Measurements from ENCODE around the gene AP1G2.

DNA sequence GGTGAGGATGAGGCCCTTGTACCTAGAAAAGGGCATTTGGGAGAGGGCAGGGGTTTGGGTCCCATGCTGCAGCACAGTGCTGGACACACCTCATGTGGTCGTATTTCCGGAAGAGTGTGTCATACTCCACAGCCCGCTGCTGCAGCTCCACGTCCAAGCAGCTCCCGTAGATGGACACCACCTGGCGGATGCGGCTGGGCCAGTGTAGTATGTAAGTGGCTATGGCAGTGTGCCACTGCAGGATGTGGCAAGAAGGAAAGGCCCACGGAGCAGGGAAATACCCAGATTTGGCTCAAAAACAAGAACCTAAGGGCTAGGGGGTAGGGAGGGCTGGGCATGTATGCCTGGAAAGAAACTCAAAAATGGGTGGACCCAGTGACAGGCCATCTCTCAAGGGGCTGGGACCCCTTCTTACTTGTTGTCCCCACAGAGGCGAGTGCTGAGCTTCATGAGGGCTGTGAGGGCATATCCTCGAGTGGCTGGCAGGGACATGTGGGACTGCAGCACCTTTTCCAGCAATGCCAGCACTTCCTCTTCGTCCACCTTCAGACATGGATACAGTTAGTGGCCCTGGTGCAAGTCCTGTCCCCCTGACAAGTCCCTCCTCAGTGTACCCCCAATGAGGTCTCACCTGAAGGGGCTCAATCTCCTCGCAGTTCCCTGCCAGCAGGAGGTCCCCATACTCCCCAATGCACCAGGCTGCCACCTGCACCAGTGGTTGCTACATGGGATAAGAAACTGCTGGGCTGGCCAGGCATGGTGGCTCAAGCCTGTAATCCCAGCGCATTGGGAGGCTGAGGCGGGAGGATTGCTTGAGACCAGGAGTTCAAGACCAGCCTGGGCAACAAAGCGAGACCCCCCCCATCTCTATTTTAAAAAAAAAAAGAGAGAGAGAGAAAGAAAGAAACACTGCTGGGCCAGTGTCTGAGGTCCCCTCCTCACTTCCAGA lies 5.4 kb downstream of the AP1G2 start:
- TF ChIP-seq, protein P1, sequence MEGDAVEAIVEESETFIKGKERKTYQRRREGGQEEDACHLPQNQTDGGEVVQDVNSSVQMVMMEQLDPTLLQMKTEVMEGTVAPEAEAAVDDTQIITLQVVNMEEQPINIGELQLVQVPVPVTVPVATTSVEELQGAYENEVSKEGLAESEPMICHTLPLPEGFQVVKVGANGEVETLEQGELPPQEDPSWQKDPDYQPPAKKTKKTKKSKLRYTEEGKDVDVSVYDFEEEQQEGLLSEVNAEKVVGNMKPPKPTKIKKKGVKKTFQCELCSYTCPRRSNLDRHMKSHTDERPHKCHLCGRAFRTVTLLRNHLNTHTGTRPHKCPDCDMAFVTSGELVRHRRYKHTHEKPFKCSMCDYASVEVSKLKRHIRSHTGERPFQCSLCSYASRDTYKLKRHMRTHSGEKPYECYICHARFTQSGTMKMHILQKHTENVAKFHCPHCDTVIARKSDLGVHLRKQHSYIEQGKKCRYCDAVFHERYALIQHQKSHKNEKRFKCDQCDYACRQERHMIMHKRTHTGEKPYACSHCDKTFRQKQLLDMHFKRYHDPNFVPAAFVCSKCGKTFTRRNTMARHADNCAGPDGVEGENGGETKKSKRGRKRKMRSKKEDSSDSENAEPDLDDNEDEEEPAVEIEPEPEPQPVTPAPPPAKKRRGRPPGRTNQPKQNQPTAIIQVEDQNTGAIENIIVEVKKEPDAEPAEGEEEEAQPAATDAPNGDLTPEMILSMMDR (IDR thresholded peaks at IDR 0.05; ENCODE audit: low read depth, low read length) = no peak
- no peak for TF ChIP-seq EZH2phosphoT487 (IDR thresholded peaks at IDR 0.05; ENCODE audit: low read depth)
